Suprapubic skin (tissue), 3 donors: ENCODE data around the gene SATB1.

Source experiments
- CTCF ChIP-seq, 2 donors: fragments of 200-600 bp in 1 of 2; fragments of 450-650 bp in 1 of 2; sonication (generic) in 1 of 2; IDR thresholded peaks; one replicate each; pipeline ENCODE4 v1.5.1; 2016 to 2019; ENCODE audit warnings: antibody characterized with exemption in 2 of 2, mild to moderate bottlenecking in 1 of 2, moderate library complexity in 1 of 2
- POLR2AphosphoS5 ChIP-seq, 3 donors: sonication (generic); formaldehyde crosslinking; IDR thresholded peaks; one replicate each; pipeline ENCODE4 v1.6.1; 2017; ENCODE audit warnings: antibody characterized with exemption in 3 of 3

GRCh38 chr3:18444595-18445400 lies 19.7 kb upstream of the SATB1 start:
- TF ChIP-seq CTCF (IDR thresholded peaks at IDR 0.05) = peak in 1 of 2 donors; percentile 59
- no peak for TF ChIP-seq POLR2AphosphoS5 (IDR thresholded peaks at IDR 0.05)
